HG02763 (cell line): ENCODE measurements around the gene DDX11.
"Not testable (repeated sequence)": the region's sequence is repeated elsewhere in the genome, so short reads cannot be mapped to it uniquely, and the experiment has no call there.

ENCODE experiments used
- ATAC-seq: cut with Tn5 transposase; IDR thresholded peaks from one replicate; pipeline ENCODE4 v1.9.1; 2021; ENCODE audit warnings: mild to moderate bottlenecking, moderate library complexity; ENCODE audit not compliant: unreplicated experiment

Gene DDX11

GRCh38 chr12:31121022-31121728, 47.5 kb downstream of the DDX11 start:
- not testable (repeated sequence) for ATAC-seq

DNA sequence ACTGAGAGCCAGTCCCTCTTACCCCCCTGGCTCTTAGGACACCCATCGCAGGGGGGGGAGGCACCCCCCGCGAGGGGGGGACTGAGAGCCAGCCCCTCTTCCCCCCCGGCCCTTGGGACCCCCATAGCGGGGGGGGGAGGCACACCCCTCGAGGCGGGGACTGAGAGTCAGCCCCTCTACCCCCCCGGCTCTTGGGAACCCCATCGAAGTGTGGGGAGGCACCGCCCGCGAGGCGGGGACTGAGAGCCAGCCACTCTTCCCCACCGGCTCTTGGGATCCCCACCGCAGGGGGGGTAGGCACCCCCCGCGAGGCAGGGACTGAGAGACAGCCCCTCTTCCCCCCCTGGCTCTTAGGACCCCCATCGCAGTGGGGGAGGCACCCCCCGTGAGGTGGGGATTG, 48.8 kb downstream of the DDX11 start:
- ATAC-seq = no peak

- not testable (repeated sequence) for ATAC-seq
Observed at GRCh38 chr12:31124158-31124557, 50.5 kb downstream of the DDX11 start.

DNA sequence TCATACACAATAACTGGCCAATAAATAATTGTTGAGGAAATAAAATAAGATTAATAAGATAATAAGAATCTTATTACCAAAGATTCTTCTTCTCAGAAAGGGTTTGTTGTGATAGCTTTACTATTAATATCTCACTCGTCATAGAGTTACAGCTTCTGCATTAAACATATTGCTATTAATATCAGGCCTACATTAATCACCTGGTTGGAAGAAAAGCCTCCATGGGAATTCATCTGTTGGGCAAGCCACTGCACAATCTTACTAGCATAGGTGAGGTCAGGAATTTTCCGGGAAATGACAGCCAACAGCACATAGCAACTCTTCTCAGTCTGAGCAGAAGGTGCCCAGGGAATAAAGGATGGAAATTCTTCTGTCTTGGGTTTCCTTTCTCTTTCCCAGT, 51.5 kb downstream of the DDX11 start:
- ATAC-seq = not testable (repeated sequence)

- not testable (repeated sequence) for ATAC-seq
Observed at GRCh38 chr12:31127209-31127848, 53.7 kb downstream of the DDX11 start.

DNA sequence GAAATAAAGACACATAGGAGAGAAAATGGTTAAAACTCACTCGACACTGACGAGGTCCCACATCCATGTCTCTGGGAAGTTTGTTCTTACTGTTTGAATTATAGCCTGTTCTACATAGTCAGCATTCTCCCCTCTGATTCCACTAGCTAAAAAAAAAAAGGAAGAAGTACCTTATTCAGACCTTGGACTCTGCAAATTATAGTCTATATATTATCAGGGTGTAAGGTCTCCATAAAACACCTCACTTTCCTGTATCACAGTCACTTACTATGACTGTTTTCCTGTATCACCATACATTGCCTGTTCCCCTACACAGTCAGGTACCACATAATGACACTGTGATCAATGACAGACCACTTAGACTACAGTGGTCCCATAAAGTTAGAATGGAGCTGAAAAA, 62.9 kb downstream of the DDX11 start:
- not testable (repeated sequence) for ATAC-seq

DNA sequence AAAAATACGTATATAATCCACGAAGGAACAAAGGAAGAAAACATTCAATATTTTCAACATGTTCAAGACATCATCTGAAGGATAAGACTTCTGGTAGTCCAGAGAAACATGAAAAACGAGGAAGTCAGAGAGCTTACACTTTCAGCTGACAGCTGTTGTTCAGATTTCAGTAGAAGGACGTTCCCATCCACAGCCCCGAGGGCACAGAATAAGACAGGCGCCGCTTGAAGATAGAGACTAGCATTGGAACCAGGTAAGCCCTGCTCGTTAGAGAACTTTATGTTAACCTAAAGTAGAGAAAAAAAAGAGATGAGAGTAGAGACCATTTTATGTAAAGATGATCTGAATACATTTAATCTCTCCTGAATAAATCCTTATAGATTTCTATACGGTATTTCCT, 71.1 kb downstream of the DDX11 start:
- ATAC-seq = not testable (repeated sequence)

DNA sequence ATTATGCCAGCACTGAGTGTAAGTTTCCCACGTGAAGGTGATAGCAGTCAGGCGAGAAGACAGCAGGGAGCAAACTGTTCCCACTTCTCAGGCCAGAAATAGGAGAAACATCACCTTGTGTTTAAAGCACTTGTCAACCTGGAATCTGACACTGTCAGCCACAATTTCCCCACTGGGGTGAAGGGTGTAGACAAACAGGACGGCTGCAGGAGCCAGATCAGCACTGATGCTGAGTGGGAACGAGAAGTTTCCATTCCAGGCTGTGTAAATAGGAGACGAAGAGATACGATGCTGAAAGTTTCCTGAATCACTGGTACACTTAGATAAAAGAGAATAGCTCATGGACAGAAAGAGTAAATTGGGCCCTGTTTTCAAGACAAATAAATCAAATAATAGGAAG, 71.6 kb downstream of the DDX11 start:
- ATAC-seq = not testable (repeated sequence)

GRCh38 chr12:31147415-31147814, 73.8 kb downstream of the DDX11 start:
- ATAC-seq = not testable (repeated sequence)

DNA sequence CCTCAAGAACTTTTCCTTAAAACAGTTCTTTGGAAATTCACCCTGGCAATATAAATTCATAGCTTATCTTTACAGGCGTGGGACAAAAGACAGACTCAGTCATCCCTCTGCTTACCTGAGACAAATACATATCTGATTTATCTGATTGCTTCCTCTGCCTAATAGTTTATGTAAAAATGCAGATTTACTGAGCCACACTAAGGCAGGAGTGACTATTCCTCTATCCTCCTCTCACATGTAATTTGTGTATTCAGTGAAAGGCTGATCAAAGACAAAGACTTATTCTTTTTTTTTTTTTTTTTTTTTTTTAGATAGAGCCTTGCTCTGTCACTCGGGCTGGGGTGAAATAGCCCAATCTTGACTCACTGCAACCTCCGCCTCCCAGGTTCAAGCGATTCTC, 77.1 kb downstream of the DDX11 start:
- ATAC-seq = not testable (repeated sequence)
